Common myeloid progenitor, CD34-positive (primary cell): ENCODE results near the gene VRK1.

Experiments
- CTCF ChIA-PET: fragments of 350-600 bp; sonication (Branson Sonifier 250); formaldehyde crosslinking; loops from one replicate; lab custom pipeline; 2021; ENCODE audit warnings: antibody characterized with exemption; lab: Charles Lee
- POLR2A ChIA-PET: fragments of 350-600 bp; sonication (Branson Sonifier 250); formaldehyde crosslinking; loops from one replicate; lab custom pipeline; 2021; ENCODE audit warnings: antibody characterized with exemption; lab: Charles Lee
- DNase-seq, 3 donors: peaks; one replicate each; pipeline versions ENCODE4 v3.0.0 to v3.0.0-alpha.2; 2013
- H3K27ac ChIP-seq, 2 experiments: 1 replicate in 1 of 2; 2 replicates in 1 of 2; pipeline ENCODE4 v1.7.0; 2013; ENCODE audit warnings: inconsistent platforms in 2 of 2, low read length in 2 of 2, mild to moderate bottlenecking in 2 of 2, low read depth in 1 of 2, moderate library complexity in 1 of 2; ENCODE audit not compliant: severe bottlenecking in 2 of 2, insufficient read depth in 1 of 2, poor library complexity in 1 of 2
- H3K27me3 ChIP-seq, 5 experiments: replicated peaks in 2 of 5; 1 replicate in 3 of 5; 2 replicates in 2 of 5; pipeline versions ENCODE4 v1.6.1 to v1.7.0; 2013; ENCODE audit warnings: low read length in 4 of 5, mild to moderate bottlenecking in 2 of 5, moderate library complexity in 2 of 5, inconsistent platforms in 1 of 5; ENCODE audit not compliant: insufficient read depth in 5 of 5, control insufficient read depth in 4 of 5
- H3K36me3 ChIP-seq, 4 experiments: 1 replicate in 2 of 4; 2 replicates in 2 of 4; pipeline versions ENCODE4 v1.6.1 to v1.7.0; 2013; ENCODE audit warnings: low read length in 3 of 4, control low read depth in 1 of 4, mild to moderate bottlenecking in 1 of 4; ENCODE audit not compliant: control insufficient read depth in 4 of 4, insufficient read depth in 4 of 4
- H3K4me1 ChIP-seq, 4 experiments: 1 replicate in 3 of 4; 2 replicates in 1 of 4; pipeline versions ENCODE4 v1.6.1 to v1.7.1; 2013; ENCODE audit warnings: low read length in 3 of 4, mild to moderate bottlenecking in 3 of 4, control low read depth in 1 of 4, inconsistent platforms in 1 of 4, moderate library complexity in 1 of 4; ENCODE audit not compliant: control insufficient read depth in 4 of 4, insufficient read depth in 4 of 4; ENCODE audit errors: control extremely low read depth in 1 of 4
- H3K4me3 ChIP-seq, 7 experiments: 1 replicate in 4 of 7; 2 replicates in 3 of 7; pipeline versions ENCODE4 v1.5.1 to v1.7.0; 2013; ENCODE audit warnings: mild to moderate bottlenecking in 7 of 7, low read length in 6 of 7, moderate library complexity in 6 of 7, inconsistent platforms in 2 of 7, low read depth in 2 of 7, control low read depth in 1 of 7; ENCODE audit not compliant: insufficient read depth in 4 of 7, control insufficient read depth in 1 of 7; ENCODE audit errors: extremely low read depth in 1 of 7
- H3K9me3 ChIP-seq, 5 experiments: 1 replicate in 4 of 5; 2 replicates in 1 of 5; pipeline versions ENCODE4 v1.6.1 to v1.7.1; 2013; ENCODE audit warnings: low read length in 4 of 5, mild to moderate bottlenecking in 2 of 5, inconsistent platforms in 1 of 5, low read depth in 1 of 5, moderate library complexity in 1 of 5; ENCODE audit not compliant: control insufficient read depth in 4 of 5, insufficient read depth in 2 of 5; ENCODE audit errors: control extremely low read depth in 1 of 5
- WGBS: methylation state at CpG from one replicate; pipeline ENCODE4 v1.1.5; 2013; ENCODE audit not compliant: insufficient coverage; 5-methylcytosine and 5-hydroxymethylcytosine counted together

The VRK1 gene

DNA sequence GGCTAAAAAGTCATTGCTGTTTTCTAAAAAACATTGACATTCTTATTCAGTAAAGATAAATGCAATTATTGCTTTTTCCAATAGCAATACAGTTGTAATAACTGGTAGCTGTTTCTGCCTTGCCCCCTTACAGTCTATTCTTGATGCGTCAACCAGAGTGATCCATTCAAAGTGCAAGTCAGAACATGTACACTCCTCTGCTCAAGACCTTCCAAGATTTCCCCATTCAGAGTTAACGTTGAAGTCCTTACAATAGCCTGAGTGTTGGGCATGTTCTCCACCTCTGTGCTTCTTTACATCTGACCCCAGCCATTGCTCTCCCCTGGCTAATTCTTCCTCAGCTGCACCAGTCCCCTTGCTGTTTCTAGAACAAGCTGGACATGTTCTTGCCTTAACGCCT lies 24.3 kb downstream of the VRK1 start:
- 100% methylated on average over 3 of the region's 3 CpGs for WGBS
- DNase-seq, result no peak
- Histone ChIP-seq H3K27ac (no peak overlapping the region), H3K4me1 (no peaks in the 10 kb centered on the region), H3K9me3 (peaks cover 0 to 2% (median 0%) of the 10 kb centered on the region in 5 experiments), H3K27me3 (no peaks in the 10 kb centered on the region), H3K36me3 (peaks cover 0 to 5% (median 0%) of the 10 kb centered on the region in 4 experiments), H3K4me3 (no peak overlapping the region)
- CTCF ChIA-PET, result interaction anchor here (1.0 kb wide), 1 partner anchor 12 kb away, joined by 3 read pairs; no protein-coding TSS in a partner anchor
- POLR2A ChIA-PET, result no interaction called here

DNA sequence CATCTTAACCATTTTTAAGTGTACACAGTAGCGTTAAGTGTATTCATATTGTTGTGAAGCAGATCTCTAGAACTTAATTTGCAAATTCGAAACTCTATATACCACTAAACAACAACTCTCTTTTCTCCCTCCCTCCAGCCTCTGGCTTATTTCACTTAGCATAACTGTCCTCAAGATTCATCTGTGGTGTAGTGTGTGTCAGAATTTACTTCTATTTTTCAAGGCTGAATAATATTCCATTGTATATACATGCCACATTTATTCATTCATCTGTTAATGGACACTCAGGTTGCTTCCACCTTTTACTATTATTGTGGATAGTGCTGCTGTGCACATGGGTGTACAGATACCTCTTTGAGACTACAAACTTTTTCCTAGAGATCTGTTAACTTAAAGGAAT lies 26.5 kb downstream of the VRK1 start:
- H3K27ac ChIP-seq, result no peak overlapping the region

DNA sequence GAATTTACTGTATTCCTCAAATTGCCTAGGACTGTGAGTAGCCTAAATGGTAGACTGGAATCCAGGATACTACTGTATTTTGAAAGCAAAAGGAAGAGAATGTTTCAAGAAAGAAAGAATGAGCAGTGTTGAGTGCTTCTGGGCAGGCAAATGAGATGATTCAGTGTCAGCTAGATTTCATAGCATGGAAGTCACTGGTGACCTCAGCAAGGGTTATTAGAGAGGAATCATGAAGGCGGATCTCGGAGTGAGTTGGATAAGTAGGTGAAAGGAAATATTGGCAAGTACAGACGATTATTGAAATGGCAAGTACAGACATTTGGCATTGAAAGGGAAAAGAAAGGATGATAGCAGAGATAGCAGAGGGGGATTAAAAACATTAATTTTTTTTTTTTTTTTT lies 27.1 kb downstream of the VRK1 start:
- CTCF ChIA-PET, result no interaction called here
- Histone ChIP-seq H3K4me3 (no peak overlapping the region), H3K27me3 (no peaks in the 10 kb centered on the region), H3K36me3 (peaks cover 0 to 4% (median 2%) of the 10 kb centered on the region in 4 experiments), H3K4me1 (no peaks in the 10 kb centered on the region), H3K27ac (no peak overlapping the region), H3K9me3 (peaks cover 0 to 2% (median 1%) of the 10 kb centered on the region in 5 experiments)
- 100% methylated on average over 2 of the region's 3 CpGs for WGBS
- POLR2A ChIA-PET, result no interaction called here
- DNase-seq, result no peak

More for the DNA sequence above, 26.5 kb downstream of the VRK1 start:
- DNase-seq, result no peak
- peaks cover 0 to 2% (median 1%) of the 10 kb centered on the region in 5 experiments for H3K9me3 ChIP-seq
- H3K4me3 ChIP-seq, result no peak overlapping the region
- no peaks in the 10 kb centered on the region for H3K27me3 ChIP-seq
- POLR2A ChIA-PET, result no interaction called here
- CTCF ChIA-PET, result no interaction called here
- WGBS, result no CpG with 5 or more reads among the region's 2 CpGs
- H3K36me3 ChIP-seq, result peaks cover 0 to 5% (median 2%) of the 10 kb centered on the region in 4 experiments
- no peaks in the 10 kb centered on the region for H3K4me1 ChIP-seq

DNA sequence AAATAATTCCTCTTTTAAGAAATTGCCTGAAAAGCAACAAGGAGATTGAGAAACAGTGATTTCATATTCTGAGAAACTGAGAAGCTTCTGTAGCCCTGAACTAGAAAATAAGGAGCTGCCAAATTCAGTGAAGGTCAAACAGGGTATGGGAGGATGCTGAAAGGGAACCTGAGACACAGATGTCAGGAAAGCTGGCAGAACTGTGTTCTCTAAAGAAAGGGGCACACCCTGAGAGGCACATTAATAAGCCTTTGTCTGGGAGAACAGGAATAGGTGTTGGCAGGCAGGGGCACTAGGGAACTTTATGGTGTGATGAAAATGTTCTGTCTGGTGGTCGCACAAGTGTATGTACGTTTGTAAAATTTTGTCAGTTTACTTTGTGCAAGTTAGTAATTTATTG lies 29.6 kb downstream of the VRK1 start:
- WGBS, result no CpG with 5 or more reads among the region's 2 CpGs
- H3K4me1 ChIP-seq, result no peaks in the 10 kb centered on the region
- no peaks in the 10 kb centered on the region for H3K27me3 ChIP-seq
- H3K9me3 ChIP-seq, result peaks cover 0 to 9% (median 2%) of the 10 kb centered on the region in 5 experiments
- POLR2A ChIA-PET, result no interaction called here
- CTCF ChIA-PET, result no interaction called here
- DNase-seq, result no peak
- H3K36me3 ChIP-seq, result peaks cover 0 to 5% (median 0%) of the 10 kb centered on the region in 4 experiments
- H3K27ac ChIP-seq, result no peak overlapping the region
- H3K4me3 ChIP-seq, result no peak overlapping the region

GRCh38 chr14:96827290-96827689 lies 30.1 kb downstream of the VRK1 start:
- no peaks in the 10 kb centered on the region for H3K4me1 ChIP-seq
- 94% methylated on average over 3 of the region's 3 CpGs for WGBS
- no peaks in the 10 kb centered on the region for H3K27me3 ChIP-seq
- peaks cover 0 to 9% (median 2%) of the 10 kb centered on the region in 5 experiments for H3K9me3 ChIP-seq
- no peak for DNase-seq
- H3K27ac ChIP-seq, result no peak overlapping the region
- ChIA-PET CTCF (no interaction called here), POLR2A (no interaction called here)
- peaks cover 0 to 5% (median under 1%) of the 10 kb centered on the region in 4 experiments for H3K36me3 ChIP-seq
- H3K4me3 ChIP-seq, result no peak overlapping the region

DNA sequence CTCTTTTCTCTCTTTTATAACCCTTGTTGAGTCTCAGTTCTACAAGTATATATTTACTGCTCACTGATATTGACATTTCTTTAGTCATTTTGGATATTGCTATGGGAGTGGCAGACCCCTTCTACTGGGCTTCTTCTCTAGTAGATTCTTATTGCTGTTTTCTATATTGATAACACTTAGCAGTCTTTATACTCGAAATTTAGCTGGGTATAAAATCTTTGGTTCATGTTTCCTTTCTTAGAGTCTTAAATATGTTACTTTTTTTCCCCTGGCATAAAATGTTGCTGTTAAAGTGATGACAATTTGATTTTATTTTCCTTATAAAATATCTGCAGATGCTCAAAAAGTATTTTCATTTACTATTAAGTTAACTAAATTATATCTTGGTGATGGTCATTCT lies 32.6 kb downstream of the VRK1 start:
- H3K27me3 ChIP-seq, result no peaks in the 10 kb centered on the region
- no peak overlapping the region for H3K4me3 ChIP-seq
- H3K36me3 ChIP-seq, result peaks cover 0 to 23% (median 3%) of the 10 kb centered on the region in 4 experiments
- no CpG with 5 or more reads among the region's 1 CpG for WGBS
- ChIA-PET POLR2A (no interaction called here), CTCF (no interaction called here)
- H3K4me1 ChIP-seq, result no peaks in the 10 kb centered on the region
- DNase-seq, result no peak
- peaks cover 0 to 6% (median 2%) of the 10 kb centered on the region in 5 experiments for H3K9me3 ChIP-seq
- no peak overlapping the region for H3K27ac ChIP-seq

DNA sequence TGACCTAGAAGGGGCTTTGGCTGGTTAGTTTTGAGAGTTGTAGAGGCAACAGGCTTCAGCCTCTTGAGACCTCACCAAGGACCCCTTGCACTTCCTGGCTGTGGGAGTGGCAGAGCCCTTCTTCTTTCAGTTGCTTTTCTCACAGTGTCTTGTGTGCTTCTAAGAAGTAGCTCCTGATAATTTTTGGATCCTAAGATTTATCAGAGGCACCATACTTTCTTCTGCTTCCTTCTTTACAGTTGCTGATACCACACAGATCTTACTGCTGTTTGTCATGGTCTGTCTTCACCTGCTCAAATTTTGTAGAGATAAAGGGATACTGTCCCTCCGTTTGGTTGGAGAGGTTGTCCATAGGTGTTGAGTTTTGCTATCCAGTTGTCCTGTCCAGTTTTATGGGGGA lies 33.8 kb downstream of the VRK1 start:
- no CpG with 5 or more reads among the region's 1 CpG for WGBS
- POLR2A ChIA-PET, result no interaction called here
- Histone ChIP-seq H3K4me3 (no peak overlapping the region), H3K27me3 (no peaks in the 10 kb centered on the region), H3K36me3 (peaks cover 0 to 30% (median 3%) of the 10 kb centered on the region in 4 experiments), H3K27ac (no peak overlapping the region), H3K4me1 (no peaks in the 10 kb centered on the region), H3K9me3 (peaks cover 0 to 6% (median 2%) of the 10 kb centered on the region in 5 experiments)
- DNase-seq, result peak in 1 of 3 donors; percentile 23
- CTCF ChIA-PET, result no interaction called here
